HL-60 (cell line): ENCODE results near the gene UCP3.

Experiments
- DNase-seq, 2 experiments: peaks; one replicate each; pipeline ENCODE4 v3.0.0-alpha.2; 2010 to 2020; ENCODE audit warnings: low read depth in 1 of 2, low spot score in 1 of 2
- H3K27ac ChIP-seq: fragments of 250-450 bp; sonication (Bioruptor Pico); replicated peaks from 2 replicates; pipeline ENCODE4 v1.5.1; 2020; ENCODE audit warnings: mild to moderate bottlenecking, moderate library complexity
- H3K27me3 ChIP-seq: fragments of 250-450 bp; sonication (Bioruptor Pico); 2 replicates; pipeline ENCODE4 v1.5.1; 2021; ENCODE audit warnings: mild to moderate bottlenecking, moderate library complexity; ENCODE audit not compliant: insufficient read depth, poor library complexity, severe bottlenecking
- H3K4me3 ChIP-seq: replicated peaks from 2 replicates; pipeline ENCODE4 v1.5.1; 2011; ENCODE audit warnings: mild to moderate bottlenecking, control low read depth, low read length; ENCODE audit not compliant: insufficient read depth
- CTCF ChIP-seq: IDR thresholded peaks from one replicate; pipeline ENCODE4 v1.5.1; 2011; ENCODE audit warnings: low read length, control low read depth, inconsistent platforms; ENCODE audit not compliant: insufficient read depth
- GABPA ChIP-seq: IDR thresholded peaks from 2 replicates; pipeline ENCODE4 v1.6.1; 2012; ENCODE audit warnings: low read depth
- POLR2AphosphoS5 ChIP-seq: IDR thresholded peaks from 2 replicates; pipeline ENCODE4 v1.6.1; 2012; ENCODE audit warnings: low read depth
- REST ChIP-seq: IDR thresholded peaks from 2 replicates; pipeline ENCODE4 v1.6.1; 2012; ENCODE audit warnings: low read depth; ENCODE audit not compliant: insufficient replicate concordance
- SPI1 ChIP-seq: IDR thresholded peaks from 2 replicates; pipeline ENCODE4 v1.6.1; 2012; ENCODE audit warnings: low read depth, mild to moderate bottlenecking, borderline replicate concordance

UCP3 gene

GRCh38 chr11:74037309-74037708, 28.4 kb upstream of the UCP3 start:
- no peak overlapping the region for H3K4me3 ChIP-seq
- no peak for TF ChIP-seq REST
- no peak for TF ChIP-seq GABPA
- no peak for TF ChIP-seq SPI1
- no peak for TF ChIP-seq POLR2AphosphoS5
- TF ChIP-seq CTCF, result no peak
- H3K27ac ChIP-seq, result no peak overlapping the region
- no peaks in the 10 kb centered on the region for H3K27me3 ChIP-seq
- DNase-seq, result no peak

GRCh38 chr11:74035264-74035663, 26.4 kb upstream of the UCP3 start:
- TF ChIP-seq SPI1, result no peak
- no peak for TF ChIP-seq POLR2AphosphoS5
- no peak for TF ChIP-seq GABPA
- no peak for TF ChIP-seq CTCF
- no peak for TF ChIP-seq REST
- H3K27me3 ChIP-seq, result no peaks in the 10 kb centered on the region
- DNase-seq, result no peak
- no peak overlapping the region for H3K27ac ChIP-seq
- no peak overlapping the region for H3K4me3 ChIP-seq

- H3K4me3 ChIP-seq, result no peak overlapping the region
- H3K27me3 ChIP-seq, result no peaks in the 10 kb centered on the region
Measured at GRCh38 chr11:74033046-74033445, 24.2 kb upstream of the UCP3 start.

More at GRCh38 chr11:74033046-74033445, 24.2 kb upstream of the UCP3 start:
- TF ChIP-seq REST (no peak), CTCF (no peak)
- no peak for DNase-seq
- H3K27ac ChIP-seq, result no peak overlapping the region
